ENCODE results near the gene OXCT2. TPM values are rescaled to one million over a fixed set of nuclear protein-coding genes. Genes with fewer than 3 reads are reported as not detected.
"Not testable (repeated sequence)": the region's sequence is repeated elsewhere in the genome, so short reads cannot be mapped to it uniquely, and the experiment has no call there.

OXCT2 gene
- total RNA-seq, 1 donor from 2014 or later: 0.95 TPM

- no peak for DNase-seq (ENCODE audit: low spot score)
Measured at GRCh38 chr1:39787468-39787867, 16.3 kb upstream of the OXCT2 start.

- not testable (repeated sequence) for DNase-seq (ENCODE audit: low spot score)
Measured at GRCh38 chr1:39787108-39787375, 15.9 kb upstream of the OXCT2 start.

GRCh38 chr1:39786303-39787107, 15.4 kb upstream of the OXCT2 start:
- DNase-seq (ENCODE audit: low spot score): not testable (repeated sequence)

- DNase-seq (ENCODE audit: low spot score): not testable (repeated sequence)
Measured at GRCh38 chr1:39782685-39783084, 11.5 kb upstream of the OXCT2 start.

- DNase-seq (ENCODE audit: low spot score): no peak
Measured at GRCh38 chr1:39782103-39782502, 11.0 kb upstream of the OXCT2 start.

- no peak for DNase-seq (ENCODE audit: low spot score)
Measured at GRCh38 chr1:39781349-39781715, 10.2 kb upstream of the OXCT2 start.

- DNase-seq (ENCODE audit: low spot score): no peak
Measured at GRCh38 chr1:39779821-39780220, 8.7 kb upstream of the OXCT2 start.

GRCh38 chr1:39779137-39779536, 8.0 kb upstream of the OXCT2 start:
- DNase-seq (ENCODE audit: low spot score): no peak

GRCh38 chr1:39778463-39779099, 7.4 kb upstream of the OXCT2 start:
- not testable (repeated sequence) for DNase-seq (ENCODE audit: low spot score)

GRCh38 chr1:39777896-39778295, 6.7 kb upstream of the OXCT2 start:
- not testable (repeated sequence) for DNase-seq (ENCODE audit: low spot score)

GRCh38 chr1:39777306-39777705, 6.2 kb upstream of the OXCT2 start:
- no peak for DNase-seq (ENCODE audit: low spot score)

GRCh38 chr1:39776886-39777285, 5.7 kb upstream of the OXCT2 start:
- no peak for DNase-seq (ENCODE audit: low spot score)

GRCh38 chr1:39776400-39776713, 5.2 kb upstream of the OXCT2 start:
- DNase-seq (ENCODE audit: low spot score): no peak

GRCh38 chr1:39775676-39776399, 4.7 kb upstream of the OXCT2 start:
- DNase-seq (ENCODE audit: low spot score): not testable (repeated sequence)

- not testable (repeated sequence) for DNase-seq (ENCODE audit: low spot score)
Measured at GRCh38 chr1:39775141-39775540, 4.0 kb upstream of the OXCT2 start.

- not testable (repeated sequence) for DNase-seq (ENCODE audit: low spot score)
Measured at GRCh38 chr1:39773369-39773979, 2.3 kb upstream of the OXCT2 start.

- not testable (repeated sequence) for DNase-seq (ENCODE audit: low spot score)
Measured at GRCh38 chr1:39770100-39771021, 787 bp downstream of the OXCT2 start.

- DNase-seq (ENCODE audit: low spot score): not testable (repeated sequence)
Measured at GRCh38 chr1:39769502-39769901, 1.6 kb downstream of the OXCT2 start.

- not testable (repeated sequence) for DNase-seq (ENCODE audit: low spot score)
Measured at GRCh38 chr1:39766466-39766865, 4.7 kb downstream of the OXCT2 start.

GRCh38 chr1:39764512-39764911, 6.6 kb downstream of the OXCT2 start:
- DNase-seq (ENCODE audit: low spot score): not testable (repeated sequence)

GRCh38 chr1:39763619-39764374, 7.4 kb downstream of the OXCT2 start:
- DNase-seq (ENCODE audit: low spot score): not testable (repeated sequence)
